Measurements from ENCODE around the gene CD58. TPM values are rescaled to one million over a fixed set of nuclear protein-coding genes. Genes with fewer than 3 reads are reported as not detected.

The CD58 gene
- total RNA-seq, 1 experiment from 2014 or later: 23.6 TPM

DNA sequence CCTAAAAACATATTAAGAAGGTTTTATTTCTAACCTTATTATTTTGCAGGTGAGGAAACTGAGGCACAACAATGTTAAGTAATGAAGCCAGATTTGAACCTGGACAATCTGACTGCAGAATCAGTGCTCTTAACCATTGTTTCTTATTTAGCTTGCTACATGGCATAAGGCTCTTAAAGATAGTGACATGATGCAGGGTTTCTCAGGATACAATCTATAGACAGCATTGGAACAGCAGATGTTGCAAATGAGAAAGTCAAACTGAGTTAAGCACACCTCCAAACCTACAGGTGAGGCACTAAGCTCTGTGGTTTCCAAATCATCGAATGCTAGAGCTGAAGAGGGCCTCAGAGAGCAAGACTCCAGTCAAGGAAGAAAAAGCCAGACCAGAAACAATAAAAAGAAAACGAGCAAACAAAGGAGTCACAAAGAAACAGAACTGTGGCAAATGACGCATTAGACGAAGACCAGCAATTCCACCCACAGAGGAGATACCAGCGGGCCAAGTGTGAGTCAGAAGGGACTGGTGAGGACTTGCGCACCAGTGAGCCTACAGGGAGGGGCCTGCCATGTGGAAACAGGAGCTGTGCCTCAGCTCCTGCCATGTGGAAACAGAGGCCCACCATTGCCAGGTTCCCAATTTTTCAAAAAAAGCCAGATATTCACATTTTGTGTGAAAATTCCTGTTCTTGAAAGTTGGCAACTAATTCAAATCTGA lies 14.4 kb downstream of the CD58 start:
- peak; percentile 71 to 91 for DNase-seq
- intact Hi-C loops (cut with micrococcal nuclease; ENCODE audit: unreplicated experiment): loop anchor here (2.0 kb wide), 1 partner anchor 20 kb away; no protein-coding TSS in a partner anchor
- TF ChIP-seq, protein P1, sequence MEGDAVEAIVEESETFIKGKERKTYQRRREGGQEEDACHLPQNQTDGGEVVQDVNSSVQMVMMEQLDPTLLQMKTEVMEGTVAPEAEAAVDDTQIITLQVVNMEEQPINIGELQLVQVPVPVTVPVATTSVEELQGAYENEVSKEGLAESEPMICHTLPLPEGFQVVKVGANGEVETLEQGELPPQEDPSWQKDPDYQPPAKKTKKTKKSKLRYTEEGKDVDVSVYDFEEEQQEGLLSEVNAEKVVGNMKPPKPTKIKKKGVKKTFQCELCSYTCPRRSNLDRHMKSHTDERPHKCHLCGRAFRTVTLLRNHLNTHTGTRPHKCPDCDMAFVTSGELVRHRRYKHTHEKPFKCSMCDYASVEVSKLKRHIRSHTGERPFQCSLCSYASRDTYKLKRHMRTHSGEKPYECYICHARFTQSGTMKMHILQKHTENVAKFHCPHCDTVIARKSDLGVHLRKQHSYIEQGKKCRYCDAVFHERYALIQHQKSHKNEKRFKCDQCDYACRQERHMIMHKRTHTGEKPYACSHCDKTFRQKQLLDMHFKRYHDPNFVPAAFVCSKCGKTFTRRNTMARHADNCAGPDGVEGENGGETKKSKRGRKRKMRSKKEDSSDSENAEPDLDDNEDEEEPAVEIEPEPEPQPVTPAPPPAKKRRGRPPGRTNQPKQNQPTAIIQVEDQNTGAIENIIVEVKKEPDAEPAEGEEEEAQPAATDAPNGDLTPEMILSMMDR (conservative IDR thresholded peaks at IDR 0.05): no peak
- no peak for TF ChIP-seq EZH2 (IDR thresholded peaks at IDR 0.05; ENCODE audit: low read depth)
- no peak overlapping the region for H2AFZ ChIP-seq
- POLR2A ChIA-PET (ENCODE audit: unreplicated experiment): interaction anchor here (0.6 to 1.0 kb wide), 2 partner anchors 9 to 13 kb away, joined by 3 to 6 read pairs; no protein-coding TSS in a partner anchor
- peaks cover 37% of the 10 kb centered on the region for H3F3A ChIP-seq (ENCODE audit: insufficient read depth, low read depth)
- peak overlapping the region; percentile 35; the same call in 1 of the 2 replicates for H3K4me2 ChIP-seq
- BruUV-seq (replicated peaks): no TSS peak
- CTCF ChIA-PET: interaction anchor here (0.6 kb wide), 2 partner anchors 18 to 501 kb away, joined by 4 read pairs; no protein-coding TSS in a partner anchor
- no peaks in the 10 kb centered on the region for H3K9me3 ChIP-seq (ENCODE audit: insufficient read depth, low read depth)
- no peaks in the 10 kb centered on the region for H3K9me2 ChIP-seq (ENCODE audit: insufficient read depth)
- H3K4me3 ChIP-seq: no peak overlapping the region
- peaks cover 99% of the 10 kb centered on the region for H3K79me2 ChIP-seq (ENCODE audit: low read depth)
- H3K4me1 ChIP-seq (replicated peaks; ENCODE audit: insufficient read depth): peaks cover 54% of the 10 kb centered on the region
- H3K27ac ChIP-seq: peak overlapping the region; percentile 64
- H3K27me3 ChIP-seq (ENCODE audit: insufficient read depth, low read depth): no peaks in the 10 kb centered on the region
- peaks cover 13% of the 10 kb centered on the region for H4K20me1 ChIP-seq (ENCODE audit: insufficient read depth)
- peaks cover 41% of the 10 kb centered on the region for H3K36me3 ChIP-seq (ENCODE audit: low read depth)

DNA sequence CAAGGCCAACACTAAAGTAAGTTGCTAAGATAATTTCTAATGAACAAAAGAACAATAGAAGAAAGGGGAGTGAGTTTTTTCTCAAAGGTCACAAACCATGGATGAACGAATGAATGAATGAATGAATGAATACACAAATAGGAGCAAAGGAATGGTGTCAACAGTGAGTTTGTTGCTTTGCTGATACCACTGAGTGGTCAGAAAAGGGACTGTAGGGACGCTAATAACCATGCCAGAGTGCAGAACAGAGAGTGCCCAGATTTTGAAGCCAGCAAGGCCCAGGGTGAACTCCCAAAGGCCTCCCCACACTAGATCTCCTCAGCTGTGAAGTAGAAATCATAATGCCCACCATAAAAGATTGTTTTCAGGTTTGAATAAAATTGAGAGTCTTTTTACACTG lies 15.9 kb downstream of the CD58 start:
- ChIA-PET POLR2A (ENCODE audit: unreplicated experiment) (no interaction called here), CTCF (no interaction called here)
- no peaks in the 10 kb centered on the region for H3K9me2 ChIP-seq (ENCODE audit: insufficient read depth)
- H2AFZ ChIP-seq: no peak overlapping the region
- peaks cover 29% of the 10 kb centered on the region for H3K36me3 ChIP-seq (ENCODE audit: low read depth)
- peaks cover 54% of the 10 kb centered on the region for H3K4me1 ChIP-seq (replicated peaks; ENCODE audit: insufficient read depth)
- H4K20me1 ChIP-seq (ENCODE audit: insufficient read depth): peaks cover 12% of the 10 kb centered on the region
- no peak overlapping the region for H3K4me2 ChIP-seq
- peaks cover 37% of the 10 kb centered on the region for H3F3A ChIP-seq (ENCODE audit: insufficient read depth, low read depth)
- TF ChIP-seq, protein P1 (conservative IDR thresholded peaks at IDR 0.05): no peak
- TF ChIP-seq EZH2 (IDR thresholded peaks at IDR 0.05; ENCODE audit: low read depth): no peak
- no peaks in the 10 kb centered on the region for H3K9me3 ChIP-seq (ENCODE audit: insufficient read depth, low read depth)
- no peak for DNase-seq
- no TSS peak for BruUV-seq (replicated peaks)
- peaks cover 99% of the 10 kb centered on the region for H3K79me2 ChIP-seq (ENCODE audit: low read depth)
- H3K27me3 ChIP-seq (ENCODE audit: insufficient read depth, low read depth): no peaks in the 10 kb centered on the region
- 0 out of 2 replicates have a peak overlapping the region, but pooled peaks have one; percentile 0 for H3K27ac ChIP-seq
- H3K4me3 ChIP-seq: no peak overlapping the region
- intact Hi-C loops (cut with micrococcal nuclease; ENCODE audit: unreplicated experiment): no loop called here

DNA sequence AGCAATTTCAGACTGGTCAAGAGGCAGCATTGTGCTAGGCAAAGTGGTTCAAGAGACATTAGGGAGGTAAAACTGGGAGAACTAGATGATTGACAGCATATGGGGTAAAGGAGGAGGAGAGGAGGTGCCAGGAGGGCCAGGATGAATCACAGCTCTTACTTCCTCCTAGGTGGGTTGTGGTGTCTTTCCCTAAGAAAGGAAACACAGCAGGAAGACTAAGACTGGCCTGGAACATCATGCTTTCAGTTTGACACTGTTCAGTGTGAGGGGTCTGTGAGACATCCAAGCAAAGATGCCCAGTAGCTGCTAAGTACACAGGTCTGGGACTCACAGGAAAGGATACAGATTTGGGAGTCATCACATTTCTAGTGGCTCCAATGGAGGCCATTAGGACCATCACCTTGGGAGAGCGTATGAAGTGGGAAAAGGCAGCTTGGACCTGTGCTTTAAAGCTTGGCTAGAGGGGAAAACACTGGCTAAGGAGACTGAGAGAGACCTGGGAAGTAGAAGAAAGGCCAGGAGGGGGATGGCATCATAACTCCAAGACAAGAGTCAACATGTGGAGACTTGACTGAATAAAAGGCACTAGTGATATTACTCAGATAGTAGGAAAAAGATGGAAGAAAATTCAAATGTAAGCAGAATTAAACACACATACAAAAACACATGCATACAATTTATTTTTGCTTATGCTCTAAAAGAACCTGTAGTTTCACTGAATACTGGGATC lies 17.3 kb downstream of the CD58 start:
- no peak overlapping the region for H2AFZ ChIP-seq
- intact Hi-C loops (cut with micrococcal nuclease; ENCODE audit: unreplicated experiment): no loop called here
- H3K4me3 ChIP-seq: no peak overlapping the region
- no peaks in the 10 kb centered on the region for H3K9me2 ChIP-seq (ENCODE audit: insufficient read depth)
- H3K9me3 ChIP-seq (ENCODE audit: insufficient read depth, low read depth): no peaks in the 10 kb centered on the region
- peak overlapping the region; percentile 37 for H3K4me2 ChIP-seq
- TF ChIP-seq EZH2 (IDR thresholded peaks at IDR 0.05; ENCODE audit: low read depth): no peak
- TF ChIP-seq, protein P1 (conservative IDR thresholded peaks at IDR 0.05): no peak
- H3K27ac ChIP-seq: peak overlapping the region; percentile 36
- H3K27me3 ChIP-seq (ENCODE audit: insufficient read depth, low read depth): no peaks in the 10 kb centered on the region
- peaks cover 54% of the 10 kb centered on the region for H3K4me1 ChIP-seq (replicated peaks; ENCODE audit: insufficient read depth)
- CTCF ChIA-PET: no interaction called here
- peak in 1 of 2 experiments; percentile 71 for DNase-seq
- peaks cover 25% of the 10 kb centered on the region for H4K20me1 ChIP-seq (ENCODE audit: insufficient read depth)
- H3K79me2 ChIP-seq (ENCODE audit: low read depth): peaks cover 99% of the 10 kb centered on the region
- no TSS peak for BruUV-seq (replicated peaks)
- peaks cover 37% of the 10 kb centered on the region for H3K36me3 ChIP-seq (ENCODE audit: low read depth)
- POLR2A ChIA-PET (ENCODE audit: unreplicated experiment): no interaction called here
- H3F3A ChIP-seq (ENCODE audit: insufficient read depth, low read depth): peaks cover 32% of the 10 kb centered on the region
